ENCODE measurements around the gene YIF1A.

- TF ChIP-seq CTCF (IDR thresholded peaks at IDR 0.05; ENCODE audit: extremely low read depth in 1 of 2, insufficient read depth in 1 of 2, low read depth in 1 of 2, low read length in 2 of 2) (no peak), EZH2 (IDR thresholded peaks at IDR 0.05; ENCODE audit: borderline replicate concordance, low read depth, low read length, severe bottlenecking) (no peak)
Measured at GRCh38 chr11:66271816-66272215, 17.1 kb downstream of the YIF1A start.
